Sigmoid colon (tissue), 4 donors: ENCODE results near the gene RIMS4.

ENCODE experiments used
- CTCF ChIP-seq, 4 experiments: fragments of 450-650 bp in 3 of 4; fragments of 200-600 bp in 1 of 4; IDR thresholded peaks; one replicate each; pipeline ENCODE4 v1.5.1; 2016 to 2019; ENCODE audit warnings: antibody characterized with exemption in 4 of 4, mild to moderate bottlenecking in 3 of 4, moderate library complexity in 2 of 4
- EP300 ChIP-seq, 4 donors: sonication (generic); formaldehyde crosslinking; IDR thresholded peaks; one replicate each; pipeline ENCODE4 v1.6.1; 2017; ENCODE audit warnings: antibody characterized with exemption in 4 of 4
- POLR2A ChIP-seq, 2 donors: fragments of 450-650 bp; IDR thresholded peaks; one replicate each; pipeline ENCODE4 v1.6.1; 2016; ENCODE audit warnings: antibody characterized with exemption in 2 of 2, mild to moderate bottlenecking in 2 of 2, moderate library complexity in 2 of 2
- POLR2AphosphoS5 ChIP-seq, 4 donors: sonication (generic); formaldehyde crosslinking; IDR thresholded peaks; one replicate each; pipeline ENCODE4 v1.6.1; 2017; ENCODE audit warnings: antibody characterized with exemption in 4 of 4

DNA sequence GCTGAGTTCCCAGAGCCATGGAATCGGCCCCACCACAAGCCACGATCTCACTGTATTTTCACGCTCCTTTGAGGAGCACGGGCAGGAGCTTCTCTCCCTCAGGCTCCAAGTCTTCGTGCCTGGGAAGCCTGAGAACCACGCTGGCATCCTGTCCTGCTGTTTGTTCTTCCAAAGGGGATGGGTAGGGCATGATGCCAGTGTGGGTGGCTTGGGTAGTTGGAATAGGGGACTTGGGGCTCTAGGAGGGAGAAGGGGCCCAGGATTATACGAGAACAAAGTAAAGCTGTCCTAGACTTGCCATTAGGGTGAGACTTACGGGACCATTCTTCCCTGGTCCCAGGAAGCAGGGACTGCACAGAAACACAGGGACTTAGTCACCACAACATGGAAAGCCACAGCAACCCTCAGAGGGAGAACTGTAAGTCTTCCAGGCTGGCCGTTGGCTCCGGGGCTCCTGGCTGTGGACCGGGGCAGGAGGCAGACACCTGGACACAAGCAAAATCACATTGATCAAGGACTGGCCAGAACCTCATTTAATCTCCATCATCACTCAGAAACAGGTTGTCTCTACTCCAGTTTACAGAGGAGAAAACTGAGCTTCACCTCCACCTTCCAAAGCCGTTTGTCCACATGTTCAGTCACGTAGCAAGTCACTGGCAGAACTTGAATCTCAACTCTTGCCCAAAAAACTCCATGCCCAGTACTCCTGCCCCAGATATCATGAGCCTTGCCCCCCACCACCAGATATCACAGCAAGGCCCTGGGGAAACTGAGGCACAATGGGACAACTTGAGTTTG, 93.8 kb downstream of the RIMS4 start:
- TF ChIP-seq CTCF (IDR thresholded peaks at IDR 0.05) (no peak), POLR2A (IDR thresholded peaks at IDR 0.05) (no peak), EP300 (IDR thresholded peaks at IDR 0.05) (no peak), POLR2AphosphoS5 (IDR thresholded peaks at IDR 0.05) (no peak)
